ENCODE measurements around the gene BTBD18. TPM values are rescaled to one million over a fixed set of nuclear protein-coding genes. Genes with fewer than 3 reads are reported as not detected.

The BTBD18 gene
- total and polyA plus RNA-seq, 2 of the 13 experiments (the other 11 are each of a cell fraction or from before 2014, with no cell fraction given): not detected

DNA sequence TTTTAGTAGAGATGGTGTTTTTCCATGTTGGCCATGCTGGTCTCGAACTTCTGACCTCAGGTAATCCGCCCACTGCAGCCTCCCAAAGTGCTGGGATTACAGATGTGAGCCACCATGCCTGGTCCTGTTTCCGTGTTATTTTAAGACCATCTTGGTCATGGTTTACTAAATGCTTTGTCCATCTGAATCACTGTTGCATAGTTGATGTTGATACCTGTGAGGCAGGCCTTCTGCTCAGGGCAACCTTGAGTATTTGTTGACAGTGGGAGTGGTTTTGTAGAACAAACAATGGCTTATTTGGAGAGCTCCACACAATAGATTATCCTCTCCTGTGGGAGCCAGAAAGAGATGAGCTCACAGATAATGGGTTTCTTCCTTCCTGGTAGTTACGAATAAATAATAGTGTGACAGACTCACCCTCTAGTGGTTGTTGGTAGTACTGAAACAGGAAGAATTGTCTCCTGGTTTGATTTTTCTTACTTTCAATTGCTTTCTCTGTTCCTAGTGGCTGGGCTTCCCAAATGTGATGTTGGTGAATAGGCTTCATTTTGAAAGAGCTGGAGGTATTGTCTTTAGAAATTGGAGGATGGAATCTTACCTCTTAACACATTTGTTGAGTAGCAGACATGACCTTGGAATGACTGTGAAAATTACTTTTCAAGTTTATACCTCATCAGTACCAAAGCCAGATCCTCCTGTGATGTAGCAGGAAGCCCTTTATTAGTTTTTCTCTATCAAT lies 49.0 kb upstream of the BTBD18 start (continued):
- 0 out of 2 replicates have a peak, but pooled peaks have one; percentile 29 for TF ChIP-seq NR2C2 (CRISPR knock-in tag; IDR thresholded peaks at IDR 0.05; ENCODE audit: borderline replicate concordance)
- TF ChIP-seq ZNF816 (CRISPR knock-in tag; IDR thresholded peaks at IDR 0.05; ENCODE audit: borderline replicate concordance): no peak
- TF ChIP-seq NCOA5 (CRISPR knock-in tag; IDR thresholded peaks at IDR 0.05): no peak
- TF ChIP-seq STAT5B (CRISPR knock-in tag; IDR thresholded peaks at IDR 0.05): no peak
- TF ChIP-seq, protein P1, sequence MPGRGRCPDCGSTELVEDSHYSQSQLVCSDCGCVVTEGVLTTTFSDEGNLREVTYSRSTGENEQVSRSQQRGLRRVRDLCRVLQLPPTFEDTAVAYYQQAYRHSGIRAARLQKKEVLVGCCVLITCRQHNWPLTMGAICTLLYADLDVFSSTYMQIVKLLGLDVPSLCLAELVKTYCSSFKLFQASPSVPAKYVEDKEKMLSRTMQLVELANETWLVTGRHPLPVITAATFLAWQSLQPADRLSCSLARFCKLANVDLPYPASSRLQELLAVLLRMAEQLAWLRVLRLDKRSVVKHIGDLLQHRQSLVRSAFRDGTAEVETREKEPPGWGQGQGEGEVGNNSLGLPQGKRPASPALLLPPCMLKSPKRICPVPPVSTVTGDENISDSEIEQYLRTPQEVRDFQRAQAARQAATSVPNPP (CRISPR knock-in tag; IDR thresholded peaks at IDR 0.05): no peak
- no peak for TF ChIP-seq ZNF547 (CRISPR knock-in tag; IDR thresholded peaks at IDR 0.05)
- TF ChIP-seq FOXK2 (IDR thresholded peaks at IDR 0.05): peak; percentile 78
- TF ChIP-seq ZNF296 (CRISPR knock-in tag; conservative IDR thresholded peaks at IDR 0.05): no peak
- TF ChIP-seq ZNF772 (CRISPR knock-in tag; IDR thresholded peaks at IDR 0.05): 0 out of 2 replicates have a peak, but pooled peaks have one; percentile 41
- TF ChIP-seq, protein P2, sequence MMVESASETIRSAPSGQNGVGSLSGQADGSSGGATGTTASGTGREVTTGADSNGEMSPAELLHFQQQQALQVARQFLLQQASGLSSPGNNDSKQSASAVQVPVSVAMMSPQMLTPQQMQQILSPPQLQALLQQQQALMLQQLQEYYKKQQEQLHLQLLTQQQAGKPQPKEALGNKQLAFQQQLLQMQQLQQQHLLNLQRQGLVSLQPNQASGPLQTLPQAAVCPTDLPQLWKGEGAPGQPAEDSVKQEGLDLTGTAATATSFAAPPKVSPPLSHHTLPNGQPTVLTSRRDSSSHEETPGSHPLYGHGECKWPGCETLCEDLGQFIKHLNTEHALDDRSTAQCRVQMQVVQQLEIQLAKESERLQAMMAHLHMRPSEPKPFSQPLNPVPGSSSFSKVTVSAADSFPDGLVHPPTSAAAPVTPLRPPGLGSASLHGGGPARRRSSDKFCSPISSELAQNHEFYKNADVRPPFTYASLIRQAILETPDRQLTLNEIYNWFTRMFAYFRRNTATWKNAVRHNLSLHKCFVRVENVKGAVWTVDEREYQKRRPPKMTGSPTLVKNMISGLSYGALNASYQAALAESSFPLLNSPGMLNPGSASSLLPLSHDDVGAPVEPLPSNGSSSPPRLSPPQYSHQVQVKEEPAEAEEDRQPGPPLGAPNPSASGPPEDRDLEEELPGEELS (CRISPR knock-in tag; IDR thresholded peaks at IDR 0.05): peak; percentile 96
- TF ChIP-seq ATM (IDR thresholded peaks at IDR 0.05; ENCODE audit: borderline replicate concordance): no peak
- TF ChIP-seq ZBTB42 (CRISPR knock-in tag; IDR thresholded peaks at IDR 0.05): no peak
- TF ChIP-seq THYN1 (CRISPR knock-in tag; IDR thresholded peaks at IDR 0.05; ENCODE audit: borderline replicate concordance, low read depth): no peak
- 0 out of 2 replicates have a peak, but pooled peaks have one; percentile 52 for TF ChIP-seq NR2F2 (IDR thresholded peaks at IDR 0.05; ENCODE audit: borderline replicate concordance, low read depth)
- TF ChIP-seq, protein P3, sequence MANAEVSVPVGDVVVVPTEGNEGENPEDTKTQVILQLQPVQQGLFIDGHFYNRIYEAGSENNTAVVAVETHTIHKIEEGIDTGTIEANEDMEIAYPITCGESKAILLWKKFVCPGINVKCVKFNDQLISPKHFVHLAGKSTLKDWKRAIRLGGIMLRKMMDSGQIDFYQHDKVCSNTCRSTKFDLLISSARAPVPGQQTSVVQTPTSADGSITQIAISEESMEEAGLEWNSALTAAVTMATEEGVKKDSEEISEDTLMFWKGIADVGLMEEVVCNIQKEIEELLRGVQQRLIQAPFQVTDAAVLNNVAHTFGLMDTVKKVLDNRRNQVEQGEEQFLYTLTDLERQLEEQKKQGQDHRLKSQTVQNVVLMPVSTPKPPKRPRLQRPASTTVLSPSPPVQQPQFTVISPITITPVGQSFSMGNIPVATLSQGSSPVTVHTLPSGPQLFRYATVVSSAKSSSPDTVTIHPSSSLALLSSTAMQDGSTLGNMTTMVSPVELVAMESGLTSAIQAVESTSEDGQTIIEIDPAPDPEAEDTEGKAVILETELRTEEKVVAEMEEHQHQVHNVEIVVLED (CRISPR knock-in tag; IDR thresholded peaks at IDR 0.05; ENCODE audit: borderline replicate concordance): no peak
- no peak for TF ChIP-seq ZNF572 (CRISPR knock-in tag; IDR thresholded peaks at IDR 0.05)
- TF ChIP-seq HOXA9 (CRISPR knock-in tag; IDR thresholded peaks at IDR 0.05; ENCODE audit: borderline replicate concordance): no peak
- TF ChIP-seq NFE2 (CRISPR knock-in tag; IDR thresholded peaks at IDR 0.05): no peak
- TF ChIP-seq, protein P4, sequence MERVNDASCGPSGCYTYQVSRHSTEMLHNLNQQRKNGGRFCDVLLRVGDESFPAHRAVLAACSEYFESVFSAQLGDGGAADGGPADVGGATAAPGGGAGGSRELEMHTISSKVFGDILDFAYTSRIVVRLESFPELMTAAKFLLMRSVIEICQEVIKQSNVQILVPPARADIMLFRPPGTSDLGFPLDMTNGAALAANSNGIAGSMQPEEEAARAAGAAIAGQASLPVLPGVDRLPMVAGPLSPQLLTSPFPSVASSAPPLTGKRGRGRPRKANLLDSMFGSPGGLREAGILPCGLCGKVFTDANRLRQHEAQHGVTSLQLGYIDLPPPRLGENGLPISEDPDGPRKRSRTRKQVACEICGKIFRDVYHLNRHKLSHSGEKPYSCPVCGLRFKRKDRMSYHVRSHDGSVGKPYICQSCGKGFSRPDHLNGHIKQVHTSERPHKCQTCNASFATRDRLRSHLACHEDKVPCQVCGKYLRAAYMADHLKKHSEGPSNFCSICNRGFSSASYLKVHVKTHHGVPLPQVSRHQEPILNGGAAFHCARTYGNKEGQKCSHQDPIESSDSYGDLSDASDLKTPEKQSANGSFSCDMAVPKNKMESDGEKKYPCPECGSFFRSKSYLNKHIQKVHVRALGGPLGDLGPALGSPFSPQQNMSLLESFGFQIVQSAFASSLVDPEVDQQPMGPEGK (CRISPR knock-in tag; IDR thresholded peaks at IDR 0.05): no peak
- TF ChIP-seq HNRNPLL (IDR thresholded peaks at IDR 0.05; ENCODE audit: low read depth, low read length, poor library complexity, severe bottlenecking): no peak
- TF ChIP-seq MYNN (CRISPR knock-in tag; IDR thresholded peaks at IDR 0.05; ENCODE audit: low read depth): no peak
- 0 out of 2 replicates have a peak, but pooled peaks have one; percentile 54 for TF ChIP-seq NFIC (IDR thresholded peaks at IDR 0.05; ENCODE audit: low read length)
- TF ChIP-seq ERF (CRISPR knock-in tag; IDR thresholded peaks at IDR 0.05): peak; percentile 73
- TF ChIP-seq IRX3 (CRISPR knock-in tag; IDR thresholded peaks at IDR 0.05; ENCODE audit: borderline replicate concordance, low read depth): no peak

All from HepG2 (cell line).